Measurements from ENCODE around the gene TAS1R1. TPM values are rescaled to one million over a fixed set of nuclear protein-coding genes. Genes with fewer than 3 reads are reported as not detected.

Gene TAS1R1
- total RNA-seq, 1 experiment from 2014 or later, result not detected

DNA sequence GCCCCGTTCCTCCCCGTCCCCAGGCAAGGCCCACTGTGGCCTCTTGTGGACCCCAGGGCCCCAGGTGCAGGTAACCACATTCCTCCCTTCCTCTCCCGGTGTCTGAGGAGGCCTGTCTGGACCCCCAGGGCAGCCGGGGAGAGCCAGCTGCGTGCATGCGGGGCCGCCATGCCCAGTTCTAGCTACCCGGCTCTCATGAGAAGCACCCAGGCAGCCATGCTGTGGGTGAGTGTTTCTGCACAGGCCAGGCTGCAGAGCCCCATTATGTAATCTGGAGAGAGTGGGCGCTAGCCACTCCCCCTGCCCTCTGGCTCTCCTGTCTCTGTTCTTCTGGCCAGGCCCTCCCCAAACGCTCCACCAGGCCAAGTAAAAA is 45.2 kb upstream of the TAS1R1 start:
- CTCF ChIA-PET, result interaction anchor here (0.6 kb wide), 1 partner anchor 116 kb away, joined by 4 read pairs; the partner anchor contains the start of gene ACOT7
- TF ChIP-seq, protein P1, sequence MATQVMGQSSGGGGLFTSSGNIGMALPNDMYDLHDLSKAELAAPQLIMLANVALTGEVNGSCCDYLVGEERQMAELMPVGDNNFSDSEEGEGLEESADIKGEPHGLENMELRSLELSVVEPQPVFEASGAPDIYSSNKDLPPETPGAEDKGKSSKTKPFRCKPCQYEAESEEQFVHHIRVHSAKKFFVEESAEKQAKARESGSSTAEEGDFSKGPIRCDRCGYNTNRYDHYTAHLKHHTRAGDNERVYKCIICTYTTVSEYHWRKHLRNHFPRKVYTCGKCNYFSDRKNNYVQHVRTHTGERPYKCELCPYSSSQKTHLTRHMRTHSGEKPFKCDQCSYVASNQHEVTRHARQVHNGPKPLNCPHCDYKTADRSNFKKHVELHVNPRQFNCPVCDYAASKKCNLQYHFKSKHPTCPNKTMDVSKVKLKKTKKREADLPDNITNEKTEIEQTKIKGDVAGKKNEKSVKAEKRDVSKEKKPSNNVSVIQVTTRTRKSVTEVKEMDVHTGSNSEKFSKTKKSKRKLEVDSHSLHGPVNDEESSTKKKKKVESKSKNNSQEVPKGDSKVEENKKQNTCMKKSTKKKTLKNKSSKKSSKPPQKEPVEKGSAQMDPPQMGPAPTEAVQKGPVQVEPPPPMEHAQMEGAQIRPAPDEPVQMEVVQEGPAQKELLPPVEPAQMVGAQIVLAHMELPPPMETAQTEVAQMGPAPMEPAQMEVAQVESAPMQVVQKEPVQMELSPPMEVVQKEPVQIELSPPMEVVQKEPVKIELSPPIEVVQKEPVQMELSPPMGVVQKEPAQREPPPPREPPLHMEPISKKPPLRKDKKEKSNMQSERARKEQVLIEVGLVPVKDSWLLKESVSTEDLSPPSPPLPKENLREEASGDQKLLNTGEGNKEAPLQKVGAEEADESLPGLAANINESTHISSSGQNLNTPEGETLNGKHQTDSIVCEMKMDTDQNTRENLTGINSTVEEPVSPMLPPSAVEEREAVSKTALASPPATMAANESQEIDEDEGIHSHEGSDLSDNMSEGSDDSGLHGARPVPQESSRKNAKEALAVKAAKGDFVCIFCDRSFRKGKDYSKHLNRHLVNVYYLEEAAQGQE (IDR thresholded peaks at IDR 0.05; ENCODE audit: insufficient read depth in 1 of 2, low read depth in 2 of 2, low read length in 1 of 2), result no peak
- POLR2A ChIA-PET, result no interaction called here
- in situ Hi-C loops (cut with HindIII; ENCODE audit: low pct_unique_long_range_greater_than_20kb, low sequenced_read_pairs) (no loop called here), intact Hi-C loops (cut with micrococcal nuclease; ENCODE audit: unreplicated experiment) (no loop called here)
- Histone ChIP-seq H3K9me3 (ENCODE audit: control insufficient read depth, insufficient read depth, low read depth, low read length) (no peaks in the 10 kb centered on the region), H3K27ac (ENCODE audit: low read length) (no peak overlapping the region), H3K36me3 (ENCODE audit: control insufficient read depth, insufficient read depth, low read length) (no peaks in the 10 kb centered on the region), H3K4me1 (ENCODE audit: control insufficient read depth, insufficient read depth, low read length) (no peaks in the 10 kb centered on the region), H3K4me3 (ENCODE audit: low read depth in 2 of 2, low read length in 2 of 2) (no peak overlapping the region), H3K27me3 (ENCODE audit: control insufficient read depth, insufficient read depth, low read length) (no peaks in the 10 kb centered on the region)
- no peak for DNase-seq (ENCODE audit: low read depth, low spot score)
- no peak for ATAC-seq
- BruUV-seq (replicated peaks), result no TSS peak

DNA sequence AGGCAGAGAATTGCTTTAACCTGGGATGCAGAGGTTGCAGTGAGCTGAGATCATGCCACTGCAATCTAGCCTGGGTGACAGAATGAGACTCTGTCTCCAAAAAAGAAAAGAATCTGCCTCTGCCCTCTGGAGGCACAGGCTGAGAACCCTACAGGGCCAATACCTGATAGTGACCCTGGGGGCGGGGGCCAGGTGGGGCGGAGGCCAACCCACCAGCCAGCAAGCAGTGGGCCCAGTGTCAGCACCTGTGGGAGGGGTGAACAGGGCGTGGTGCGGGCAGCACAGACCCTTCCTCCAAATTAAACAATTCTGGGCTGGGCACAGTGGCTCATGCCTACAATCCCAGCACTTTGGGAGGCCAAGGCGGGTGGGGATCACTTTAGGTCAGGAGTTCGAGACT is 44.6 kb upstream of the TAS1R1 start:
- intact Hi-C loops (cut with micrococcal nuclease; ENCODE audit: unreplicated experiment), result no loop called here
- Histone ChIP-seq H3K9me3 (ENCODE audit: control insufficient read depth, insufficient read depth, low read depth, low read length) (no peaks in the 10 kb centered on the region), H3K27ac (ENCODE audit: low read length) (no peak overlapping the region), H3K36me3 (ENCODE audit: control insufficient read depth, insufficient read depth, low read length) (no peaks in the 10 kb centered on the region), H3K4me1 (ENCODE audit: control insufficient read depth, insufficient read depth, low read length) (no peaks in the 10 kb centered on the region), H3K4me3 (ENCODE audit: low read depth in 2 of 2, low read length in 2 of 2) (no peak overlapping the region), H3K27me3 (ENCODE audit: control insufficient read depth, insufficient read depth, low read length) (no peaks in the 10 kb centered on the region)
- ATAC-seq (no peak), DNase-seq (ENCODE audit: low read depth, low spot score) (no peak)
- ChIA-PET CTCF (no interaction called here), POLR2A (no interaction called here)
- TF ChIP-seq POLR2AphosphoS5 (IDR thresholded peaks at IDR 0.05; ENCODE audit: low read depth, low read length) (no peak), TCF7L2 (IDR thresholded peaks at IDR 0.05; ENCODE audit: low read depth, low read length) (no peak), SIN3A (IDR thresholded peaks at IDR 0.05; ENCODE audit: borderline replicate concordance, insufficient read depth, low read depth, low read length) (no peak)
- TF ChIP-seq, protein P2, sequence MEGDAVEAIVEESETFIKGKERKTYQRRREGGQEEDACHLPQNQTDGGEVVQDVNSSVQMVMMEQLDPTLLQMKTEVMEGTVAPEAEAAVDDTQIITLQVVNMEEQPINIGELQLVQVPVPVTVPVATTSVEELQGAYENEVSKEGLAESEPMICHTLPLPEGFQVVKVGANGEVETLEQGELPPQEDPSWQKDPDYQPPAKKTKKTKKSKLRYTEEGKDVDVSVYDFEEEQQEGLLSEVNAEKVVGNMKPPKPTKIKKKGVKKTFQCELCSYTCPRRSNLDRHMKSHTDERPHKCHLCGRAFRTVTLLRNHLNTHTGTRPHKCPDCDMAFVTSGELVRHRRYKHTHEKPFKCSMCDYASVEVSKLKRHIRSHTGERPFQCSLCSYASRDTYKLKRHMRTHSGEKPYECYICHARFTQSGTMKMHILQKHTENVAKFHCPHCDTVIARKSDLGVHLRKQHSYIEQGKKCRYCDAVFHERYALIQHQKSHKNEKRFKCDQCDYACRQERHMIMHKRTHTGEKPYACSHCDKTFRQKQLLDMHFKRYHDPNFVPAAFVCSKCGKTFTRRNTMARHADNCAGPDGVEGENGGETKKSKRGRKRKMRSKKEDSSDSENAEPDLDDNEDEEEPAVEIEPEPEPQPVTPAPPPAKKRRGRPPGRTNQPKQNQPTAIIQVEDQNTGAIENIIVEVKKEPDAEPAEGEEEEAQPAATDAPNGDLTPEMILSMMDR (IDR thresholded peaks at IDR 0.05), result no peak
- TF ChIP-seq, protein P1 (IDR thresholded peaks at IDR 0.05; ENCODE audit: insufficient read depth in 1 of 2, low read depth in 2 of 2, low read length in 1 of 2), result no peak
- in situ Hi-C loops (cut with HindIII; ENCODE audit: low pct_unique_long_range_greater_than_20kb, low sequenced_read_pairs), result no loop called here
- BruUV-seq (replicated peaks), result no TSS peak

Data from Panc1 (cell line).